ENCODE measurements around the gene IDS.

Gene IDS

GRCh38 chrX:149456476-149457245 lies 48.4 kb downstream of the IDS start:
- no peak for DNase-seq

GRCh38 chrX:149455934-149456333 lies 49.2 kb downstream of the IDS start:
- DNase-seq = no peak

GRCh38 chrX:149453906-149454822 lies 50.9 kb downstream of the IDS start:
- DNase-seq = no peak

- no peak for DNase-seq
Observed at GRCh38 chrX:149453030-149453429, 52.1 kb downstream of the IDS start.

- no peak for DNase-seq
Observed at GRCh38 chrX:149433451-149433850, 71.7 kb downstream of the IDS start.

GRCh38 chrX:149433051-149433450 lies 72.1 kb downstream of the IDS start:
- DNase-seq = no peak

All from stimulated activated naive CD4-positive, alpha-beta T cell (primary cell).